M059J (cell line): Measurements from ENCODE around the gene GLUL. TPM values are rescaled to one million over a fixed set of nuclear protein-coding genes. Genes with fewer than 3 reads are reported as not detected.

Source experiments
- total RNA-seq: library from RNA; depleted of rRNA; stranded (reverse); fragments of >200 nt; shearing (Covaris generic); gene quantifications from 2 replicates; pipeline ENCODE4 v1.2.3, GENCODE V29; 2014; rRNA removed

The GLUL gene
- total RNA-seq, 1 experiment from 2014 or later, result 390 TPM

Other genes with a start within 250 kb of the GLUL start
- not detected in 2 replicates for gene TEDDM1, start 8.9 kb upstream of the GLUL start, total RNA-seq
- not detected in 2 replicates for gene RGSL1, start 58.4 kb upstream of the GLUL start, total RNA-seq
- gene RNASEL, start 197.5 kb upstream of the GLUL start, total RNA-seq, result 7.6 and 12.5 TPM in 2 replicates
- not detected in 2 replicates for gene RGS16, start 212.6 kb upstream of the GLUL start, total RNA-seq